CD14-positive monocyte (primary cell): ENCODE measurements around the gene CACNB2. TPM values are rescaled to one million over a fixed set of nuclear protein-coding genes. Genes with fewer than 3 reads are reported as not detected.

ENCODE experiments used
- DNase-seq, 3 donors: peaks; one replicate each; pipeline ENCODE4 v3.0.0-alpha.2; 2011 to 2022
- H2AFZ ChIP-seq: 2 replicates; pipeline ENCODE4 v1.6.0; 2012; ENCODE audit warnings: mild to moderate bottlenecking, low read depth, low read length, inconsistent platforms; ENCODE audit not compliant: insufficient read depth, poor library complexity, severe bottlenecking
- H3K27ac ChIP-seq, 2 donors: 1 replicate in 1 of 2; 2 replicates in 1 of 2; pipeline ENCODE4 v1.5.1; 2012 to 2013; ENCODE audit warnings: low read length in 2 of 2, control low read depth in 1 of 2, inconsistent platforms in 1 of 2, low read depth in 1 of 2, mild to moderate bottlenecking in 1 of 2
- H3K27me3 ChIP-seq, 2 donors: one replicate each; pipeline versions ENCODE4 v1.6.0 to v1.6.1; 2011 to 2013; ENCODE audit warnings: low read length in 2 of 2; ENCODE audit not compliant: control insufficient read depth in 2 of 2, insufficient read depth in 2 of 2
- H3K36me3 ChIP-seq, 2 donors: replicated peaks in 1 of 2; 1 replicate in 1 of 2; 2 replicates in 1 of 2; pipeline versions ENCODE4 v1.5.1 to v1.6.1; 2012 to 2013; ENCODE audit warnings: low read length in 2 of 2, control low read depth in 1 of 2, inconsistent platforms in 1 of 2, mild to moderate bottlenecking in 1 of 2; ENCODE audit not compliant: insufficient read depth in 2 of 2, control insufficient read depth in 1 of 2
- H3K4me1 ChIP-seq, 2 donors: 1 replicate in 1 of 2; 2 replicates in 1 of 2; pipeline versions ENCODE4 v1.5.1 to v1.6.1; 2012 to 2013; ENCODE audit warnings: low read length in 2 of 2, control low read depth in 1 of 2, inconsistent platforms in 1 of 2, mild to moderate bottlenecking in 1 of 2, moderate library complexity in 1 of 2; ENCODE audit not compliant: insufficient read depth in 2 of 2, control insufficient read depth in 1 of 2
- H3K4me2 ChIP-seq: replicated peaks from 2 replicates; pipeline ENCODE3; 2012; ENCODE audit warnings: low read length, moderate library complexity, mild to moderate bottlenecking; ENCODE audit not compliant: poor library complexity, severe bottlenecking; ENCODE audit errors: extremely low read depth
- H3K4me3 ChIP-seq, 3 experiments: fragments of 200-600 bp in 1 of 3; sonication (generic) in 1 of 3; replicated peaks in 1 of 3; 1 replicate in 2 of 3; 2 replicates in 1 of 3; pipeline ENCODE4 v1.5.1; 2011 to 2013; ENCODE audit warnings: low read length in 3 of 3, mild to moderate bottlenecking in 3 of 3, control low read depth in 2 of 3, low read depth in 2 of 3, inconsistent platforms in 1 of 3, moderate library complexity in 1 of 3
- H3K79me2 ChIP-seq: 2 replicates; pipeline ENCODE4 v1.6.0; 2012; ENCODE audit warnings: mild to moderate bottlenecking, control low read depth, inconsistent platforms, low read length, moderate library complexity; ENCODE audit not compliant: insufficient read depth
- H3K9ac ChIP-seq: 2 replicates; pipeline ENCODE4 v1.6.0; 2017; ENCODE audit warnings: low read length, mild to moderate bottlenecking; ENCODE audit not compliant: insufficient read depth, poor library complexity, severe bottlenecking
- H3K9me3 ChIP-seq, 2 donors: replicated peaks in 1 of 2; 1 replicate in 1 of 2; 2 replicates in 1 of 2; pipeline versions ENCODE4 v1.5.1 to v1.6.1; 2012 to 2013; ENCODE audit warnings: low read length in 2 of 2, control low read depth in 1 of 2; ENCODE audit not compliant: control insufficient read depth in 1 of 2, insufficient read depth in 1 of 2
- H4K20me1 ChIP-seq: 2 replicates; pipeline ENCODE4 v1.6.0; 2012; ENCODE audit warnings: mild to moderate bottlenecking, low read length, control low read depth, moderate library complexity; ENCODE audit not compliant: insufficient read depth
- H3K27ac Mint-ChIP-seq, 7 donors: one replicate each; pipeline ENCODE4 v1.8.0; 2020; ENCODE audit warnings: mild to moderate bottlenecking in 7 of 7, mixed read lengths in 7 of 7, moderate library complexity in 6 of 7, inconsistent platforms in 2 of 7
- H3K27me3 Mint-ChIP-seq, 3 donors: one replicate each; pipeline ENCODE4 v1.8.0; 2021 to 2022; ENCODE audit warnings: low read depth in 3 of 3, mild to moderate bottlenecking in 3 of 3, mixed read lengths in 3 of 3, moderate library complexity in 3 of 3, inconsistent platforms in 1 of 3
- H3K36me3 Mint-ChIP-seq, 2 donors: one replicate each; pipeline ENCODE4 v1.8.0; 2020; ENCODE audit warnings: mixed read lengths in 2 of 2, inconsistent platforms in 1 of 2, mild to moderate bottlenecking in 1 of 2
- H3K4me1 Mint-ChIP-seq: one replicate; pipeline ENCODE4 v1.8.0; 2020; ENCODE audit warnings: mild to moderate bottlenecking, mixed read lengths
- H3K4me3 Mint-ChIP-seq, 2 donors: one replicate each; pipeline ENCODE4 v1.8.0; 2020; ENCODE audit warnings: mild to moderate bottlenecking in 2 of 2, mixed read lengths in 2 of 2, moderate library complexity in 1 of 2
- H3K9me3 Mint-ChIP-seq, 7 donors: one replicate each; pipeline ENCODE4 v1.8.0; 2020 to 2022; ENCODE audit warnings: mixed read lengths in 7 of 7, mild to moderate bottlenecking in 6 of 7, moderate library complexity in 6 of 7, inconsistent platforms in 2 of 7
- WGBS: methylation state at CpG from one replicate; pipeline ENCODE4 v1.1.5; 2013; ENCODE audit warnings: missing lambda C conversion rate; ENCODE audit not compliant: insufficient coverage; 5-methylcytosine and 5-hydroxymethylcytosine counted together
- intact Hi-C, 2 donors: fragments of 100-400 bp; cut with micrococcal nuclease; formaldehyde crosslinking; loops; one replicate each; pipeline versions ENCODE4 v1.15.0 to v1.15.1; 2023
- polyA plus RNA-seq, 3 donors: library from polyadenylated mRNA; depleted of rRNA in 1 of 3; unstranded in 2 of 3; stranded (reverse) in 1 of 3; fragments of 300-500 nt in 2 of 3; fragments of >200 nt in 1 of 3; fragmentation: Illumina TruSeq in 2 of 3; gene quantifications; 1 replicate in 2 of 3; 2 replicates in 1 of 3; pipeline ENCODE4 v1.2.3, GENCODE V29; 2012 to 2021
- TF ChIP-seq, protein P1 (sequence below): fragments of 200-600 bp; IDR thresholded peaks from one replicate; pipeline ENCODE4 v1.8.0; 2022; ENCODE audit warnings: antibody characterized with exemption, mild to moderate bottlenecking

CACNB2 gene
- polyA plus RNA-seq, 3 donors: 0.05 TPM; not detected in 2

DNA sequence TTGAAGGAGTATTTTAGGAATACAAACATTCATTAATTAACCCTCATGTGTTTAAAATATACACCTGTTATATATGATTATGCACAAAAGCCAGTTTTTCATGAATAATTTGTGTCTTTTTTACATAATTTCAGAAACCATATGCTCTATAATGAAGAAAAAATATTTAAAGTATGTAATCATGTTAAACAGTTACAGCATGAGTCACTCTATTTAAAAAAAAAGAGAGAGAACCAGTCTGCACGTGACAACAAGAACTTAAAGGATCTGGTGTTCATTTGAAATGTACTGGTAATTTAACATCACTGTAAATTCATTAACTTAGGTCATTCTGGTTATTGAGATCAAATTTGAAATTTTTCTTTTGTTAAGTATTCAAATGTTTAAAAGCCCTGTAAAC is 228.5 kb downstream of the CACNB2 start:
- no peak overlapping the region for H3K27ac ChIP-seq

DNA sequence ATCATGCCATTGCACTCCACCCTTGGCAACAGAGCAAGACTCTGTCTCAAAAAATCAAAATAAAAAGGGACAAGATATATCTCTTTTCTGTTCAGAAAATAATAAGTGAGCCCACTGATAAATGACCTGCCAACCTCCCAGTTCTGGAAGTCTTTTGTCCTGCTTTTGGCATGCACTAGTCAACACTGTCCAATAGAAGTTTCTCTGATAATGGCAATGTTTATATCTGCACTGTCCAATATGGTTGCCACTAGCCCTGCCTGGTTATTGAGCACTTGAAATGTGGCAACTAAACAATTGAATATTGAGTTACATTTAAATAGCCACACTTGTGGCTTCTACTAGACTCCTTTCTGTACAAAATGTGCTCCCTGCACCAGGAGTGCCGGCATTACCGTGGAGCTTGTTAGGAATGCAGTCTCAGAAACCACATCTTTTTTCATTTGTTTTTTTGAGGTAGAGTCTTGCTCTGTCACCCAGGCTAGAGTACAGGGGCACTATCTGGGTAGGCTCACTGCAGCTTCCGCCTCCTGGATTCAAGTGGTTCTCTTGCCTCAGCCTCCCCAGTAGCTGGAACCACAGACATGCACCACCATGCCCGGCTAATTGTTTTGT is 229.7 kb downstream of the CACNB2 start:
- Histone ChIP-seq H2AFZ (no peak overlapping the region), H3K4me1 (no peaks in the 10 kb centered on the region), H3K9ac (no peak overlapping the region), H3K36me3 (no peaks in the 10 kb centered on the region), H3K27me3 (no peaks in the 10 kb centered on the region), H3K4me2 (no peak overlapping the region), H3K4me3 (no peak overlapping the region), H4K20me1 (no peaks in the 10 kb centered on the region), H3K79me2 (no peaks in the 10 kb centered on the region), H3K9me3 (peaks cover 0 to 5% of the 10 kb centered on the region in 2 donors), H3K27ac (no peak overlapping the region)
- peaks cover 0 to 5% (median 2%) of the 10 kb centered on the region in 7 donors for H3K9me3 Mint-ChIP-seq
- H3K27me3 Mint-ChIP-seq: no peaks in the 10 kb centered on the region
- no peak for DNase-seq
- 88% methylated on average over 1 of the region's 4 CpGs for WGBS
- no peaks in the 10 kb centered on the region for H3K36me3 Mint-ChIP-seq
- no peak overlapping the region for H3K4me3 Mint-ChIP-seq
- TF ChIP-seq, protein P1, sequence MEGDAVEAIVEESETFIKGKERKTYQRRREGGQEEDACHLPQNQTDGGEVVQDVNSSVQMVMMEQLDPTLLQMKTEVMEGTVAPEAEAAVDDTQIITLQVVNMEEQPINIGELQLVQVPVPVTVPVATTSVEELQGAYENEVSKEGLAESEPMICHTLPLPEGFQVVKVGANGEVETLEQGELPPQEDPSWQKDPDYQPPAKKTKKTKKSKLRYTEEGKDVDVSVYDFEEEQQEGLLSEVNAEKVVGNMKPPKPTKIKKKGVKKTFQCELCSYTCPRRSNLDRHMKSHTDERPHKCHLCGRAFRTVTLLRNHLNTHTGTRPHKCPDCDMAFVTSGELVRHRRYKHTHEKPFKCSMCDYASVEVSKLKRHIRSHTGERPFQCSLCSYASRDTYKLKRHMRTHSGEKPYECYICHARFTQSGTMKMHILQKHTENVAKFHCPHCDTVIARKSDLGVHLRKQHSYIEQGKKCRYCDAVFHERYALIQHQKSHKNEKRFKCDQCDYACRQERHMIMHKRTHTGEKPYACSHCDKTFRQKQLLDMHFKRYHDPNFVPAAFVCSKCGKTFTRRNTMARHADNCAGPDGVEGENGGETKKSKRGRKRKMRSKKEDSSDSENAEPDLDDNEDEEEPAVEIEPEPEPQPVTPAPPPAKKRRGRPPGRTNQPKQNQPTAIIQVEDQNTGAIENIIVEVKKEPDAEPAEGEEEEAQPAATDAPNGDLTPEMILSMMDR: no peak
- H3K27ac Mint-ChIP-seq: no peak overlapping the region
- intact Hi-C loops: no loop called here
- H3K4me1 Mint-ChIP-seq: no peaks in the 10 kb centered on the region

More for the DNA sequence above, 228.5 kb downstream of the CACNB2 start:
- no peak for DNase-seq
- no peak overlapping the region for H3K4me3 Mint-ChIP-seq
- intact Hi-C loops: no loop called here
- H3K79me2 ChIP-seq: no peaks in the 10 kb centered on the region
- WGBS: no CpG with 5 or more reads among the region's 1 CpG
- H3K27me3 Mint-ChIP-seq: peaks cover 0 to 2% (median 0%) of the 10 kb centered on the region in 3 donors
- H3K36me3 Mint-ChIP-seq: no peaks in the 10 kb centered on the region
- H4K20me1 ChIP-seq: no peaks in the 10 kb centered on the region
- peaks cover 0 to 5% (median 2%) of the 10 kb centered on the region in 7 donors for H3K9me3 Mint-ChIP-seq
- no peak overlapping the region for H2AFZ ChIP-seq
- H3K9me3 ChIP-seq: peaks cover 0 to 5% of the 10 kb centered on the region in 2 donors
- no peaks in the 10 kb centered on the region for H3K36me3 ChIP-seq
- TF ChIP-seq, protein P1: no peak
- no peaks in the 10 kb centered on the region for H3K27me3 ChIP-seq
- no peak overlapping the region for H3K9ac ChIP-seq
- H3K27ac Mint-ChIP-seq: no peak overlapping the region
- H3K4me1 ChIP-seq: no peaks in the 10 kb centered on the region
- no peak overlapping the region for H3K4me2 ChIP-seq
- H3K4me3 ChIP-seq: no peak overlapping the region
- no peaks in the 10 kb centered on the region for H3K4me1 Mint-ChIP-seq
